ENCODE data around the gene OSCP1. TPM values are rescaled to one million over a fixed set of nuclear protein-coding genes. Genes with fewer than 3 reads are reported as not detected.

The OSCP1 gene
- total RNA-seq, 1 experiment from 2014 or later = 3.2 TPM

GRCh38 chr1:36390411-36390810, 59.8 kb downstream of the OSCP1 start:
- Histone ChIP-seq H4K91ac (ENCODE audit: insufficient read length, low read depth, low read length) (no peak overlapping the region), H3K18ac (ENCODE audit: insufficient read length, low read depth, low read length) (no peak overlapping the region), H2BK12ac (ENCODE audit: insufficient read length, low read depth, low read length) (no peak overlapping the region), H3T11ph (ENCODE audit: low read length) (no peak overlapping the region), H2BK120ac (ENCODE audit: low read depth, low read length, poor library complexity, severe bottlenecking) (no peak overlapping the region), H3K27me3 (ENCODE audit: insufficient read depth, low read length) (no peaks in the 10 kb centered on the region), H3K79me1 (ENCODE audit: insufficient read depth, low read depth, low read length, poor library complexity, severe bottlenecking) (no peaks in the 10 kb centered on the region), H3K23me2 (ENCODE audit: insufficient read length, low read depth, low read length, poor library complexity, severe bottlenecking) (peaks cover 5% of the 10 kb centered on the region), H3K9ac (ENCODE audit: extremely low read depth, insufficient read length, low read length) (no peak overlapping the region), H2BK20ac (ENCODE audit: low read depth, low read length, poor library complexity, severe bottlenecking) (no peak overlapping the region), H4K5ac (ENCODE audit: insufficient read length, low read depth, low read length) (no peak overlapping the region), H3K4me1 (ENCODE audit: insufficient read depth, low read length) (peaks cover 2% of the 10 kb centered on the region; the same call in 1 of the 2 replicates), H2AFZ (ENCODE audit: low read length) (no peak overlapping the region), H3K23ac (ENCODE audit: insufficient read length, low read depth, low read length) (no peak overlapping the region), H2AK5ac (ENCODE audit: insufficient read length, low read length) (no peak overlapping the region), H3K27ac (ENCODE audit: insufficient read length, low read depth, low read length) (no peak overlapping the region), H3K4me2 (ENCODE audit: insufficient read depth, insufficient read length, low read length) (no peak overlapping the region), H2BK5ac (ENCODE audit: insufficient read length, low read length) (no peak overlapping the region), H2BK15ac (ENCODE audit: low read depth, low read length) (no peak overlapping the region), H3K9me3 (ENCODE audit: control insufficient read depth, low read depth, low read length) (no peaks in the 10 kb centered on the region), H3K14ac (ENCODE audit: insufficient read depth, low read length) (no peak overlapping the region), H3K4ac (ENCODE audit: low read depth, low read length) (no peak overlapping the region), H3K56ac (ENCODE audit: insufficient read length, low read depth, low read length) (no peak overlapping the region), H4K8ac (replicated peaks; ENCODE audit: insufficient read length, low read depth, low read length) (no peak overlapping the region), H4K20me1 (ENCODE audit: control insufficient read depth, insufficient read depth, insufficient read length) (no peaks in the 10 kb centered on the region), H3K79me2 (ENCODE audit: insufficient read depth, low read length) (no peaks in the 10 kb centered on the region)
- no peaks in the 10 kb centered on the region for H3K9me3 Mint-ChIP-seq
- no peak for DNase-seq
- peaks cover 15 to 19% of the 10 kb centered on the region in 2 experiments for H3K4me1 Mint-ChIP-seq
- peak overlapping the region in 1 of 3 experiments; percentile 81; a peak in 1 of 7 replicates for H3K27ac Mint-ChIP-seq
- peaks cover 15 to 48% (median 32%) of the 10 kb centered on the region in 3 experiments; a peak in 6 of 7 replicates for H3K36me3 Mint-ChIP-seq (ENCODE audit: insufficient read depth in 1 of 3, low read depth in 3 of 3)
- no peak for TF ChIP-seq CTCF (conservative IDR thresholded peaks at IDR 0.05)
- WGBS (ENCODE audit: extremely low coverage, insufficient read length, low lambda C conversion rate) = no CpG with 5 or more reads among the region's 2 CpGs
- H3K27me3 Mint-ChIP-seq (ENCODE audit: low read depth) = no peaks in the 10 kb centered on the region
- no peak overlapping the region for H3K4me3 Mint-ChIP-seq
